ENCODE data around the gene THSD7B. TPM values are rescaled to one million over a fixed set of nuclear protein-coding genes. Genes with fewer than 3 reads are reported as not detected.

The THSD7B gene
- total and polyA plus RNA-seq, 9 of the 15 experiments (the other 6 are each of a cell fraction or from before 2014, with no cell fraction given) = not detected

- TF ChIP-seq FOXP4 (CRISPR knock-in tag; IDR thresholded peaks at IDR 0.05; ENCODE audit: borderline replicate concordance) = no peak
These were observed 953.4 kb downstream of the THSD7B start (continued) for GRCh38 chr2:137718786-137719185.

GRCh38 chr2:137721733-137722132 is 956.4 kb downstream of the THSD7B start:
- Histone ChIP-seq H3K4me3 (no peak overlapping the region), H3K36me3 (ENCODE audit: control insufficient read depth, insufficient read depth, low read length) (no peaks in the 10 kb centered on the region), H3K9me1 (ENCODE audit: control insufficient read depth, insufficient read depth, low read length) (no peaks in the 10 kb centered on the region), H4K20me1 (replicated peaks; ENCODE audit: control insufficient read depth, insufficient read depth, low read length) (no peaks in the 10 kb centered on the region), H3K27ac (ENCODE audit: extremely low read depth, low read depth, low read length) (no peak overlapping the region), H2AFZ (ENCODE audit: low read depth, low read length) (no peak overlapping the region), H3K79me2 (ENCODE audit: control insufficient read depth, insufficient read depth, low read length) (no peaks in the 10 kb centered on the region), H3K4me1 (replicated peaks in 1 of 2; ENCODE audit: control insufficient read depth in 2 of 2, insufficient read depth in 2 of 2, low read length in 2 of 2) (no peaks in the 10 kb centered on the region), H3K9me3 (replicated peaks; ENCODE audit: control insufficient read depth, insufficient read depth, low read depth, low read length) (no peaks in the 10 kb centered on the region; the same call in 1 of the 2 replicates), H3K9ac (ENCODE audit: insufficient read depth in 1 of 2, low read depth in 2 of 2, low read length in 2 of 2) (no peak overlapping the region), H3K4me2 (ENCODE audit: insufficient read depth, low read length) (no peak overlapping the region), H3K27me3 (ENCODE audit: control insufficient read depth in 2 of 2, insufficient read depth in 2 of 2, low read length in 2 of 2) (no peaks in the 10 kb centered on the region)
- no TSS peak for BruUV-seq (replicated peaks)
- in situ Hi-C loops (cut with MboI) (no loop called here), intact Hi-C loops (cut with micrococcal nuclease) (no loop called here)
- FAIRE-seq (no peak), DNase-seq (ENCODE audit: extremely low read depth in 1 of 4, low spot score in 3 of 4) (no peak), ATAC-seq (no peak)
- ChIA-PET POLR2A (no interaction called here), CTCF (ENCODE audit: low intra/inter-chr PET ratio) (no interaction called here)
- 0% methylated on average over 1 of the region's 1 CpG for WGBS (ENCODE audit: insufficient coverage, low coverage, missing lambda C conversion rate)
- no peak for TF ChIP-seq MIER1 (IDR thresholded peaks at IDR 0.05; ENCODE audit: low read depth)
- TF ChIP-seq ZNF311 (CRISPR knock-in tag; IDR thresholded peaks at IDR 0.05) = no peak
- TF ChIP-seq POLR2H (tag; IDR thresholded peaks at IDR 0.05; ENCODE audit: low read depth) = no peak
- no peak for TF ChIP-seq ASH1L (IDR thresholded peaks at IDR 0.05; ENCODE audit: borderline replicate concordance, low read depth, partially characterized antibody)
- no peak for TF ChIP-seq HSF4 (CRISPR knock-in tag; IDR thresholded peaks at IDR 0.05; ENCODE audit: borderline replicate concordance)
- TF ChIP-seq KAT2B (IDR thresholded peaks at IDR 0.05; ENCODE audit: low read depth, low read length) = no peak
- TF ChIP-seq ZKSCAN8 (CRISPR knock-in tag; IDR thresholded peaks at IDR 0.05) = no peak
- TF ChIP-seq E2F3 (CRISPR knock-in tag; IDR thresholded peaks at IDR 0.05) = no peak
- TF ChIP-seq NCOA1 (IDR thresholded peaks at IDR 0.05; ENCODE audit: low read depth) = no peak
- no peak for TF ChIP-seq ZNF143 (CRISPR knock-in tag; IDR thresholded peaks at IDR 0.05)
- no peak for TF ChIP-seq SMARCE1 (IDR thresholded peaks at IDR 0.05)
- no peak for TF ChIP-seq ETV5 (CRISPR knock-in tag; IDR thresholded peaks at IDR 0.05; ENCODE audit: low read depth)
- TF ChIP-seq ZBTB43 (CRISPR knock-in tag; IDR thresholded peaks at IDR 0.05) = no peak
- TF ChIP-seq SUPT5H (IDR thresholded peaks at IDR 0.05) = no peak
- TF ChIP-seq TCFL5 (CRISPR knock-in tag; conservative IDR thresholded peaks at IDR 0.05) = no peak
- no peak for TF ChIP-seq NCOA4 (IDR thresholded peaks at IDR 0.05; ENCODE audit: partially characterized antibody)
- no peak for TF ChIP-seq ZFX (CRISPR knock-in tag; IDR thresholded peaks at IDR 0.05)

All from K562 (cell line).